ENCODE data around the gene ARGLU1.
A peak's percentile ranks its signal among the peaks of the same experiment; 100 is the strongest.

The ARGLU1 gene

DNA sequence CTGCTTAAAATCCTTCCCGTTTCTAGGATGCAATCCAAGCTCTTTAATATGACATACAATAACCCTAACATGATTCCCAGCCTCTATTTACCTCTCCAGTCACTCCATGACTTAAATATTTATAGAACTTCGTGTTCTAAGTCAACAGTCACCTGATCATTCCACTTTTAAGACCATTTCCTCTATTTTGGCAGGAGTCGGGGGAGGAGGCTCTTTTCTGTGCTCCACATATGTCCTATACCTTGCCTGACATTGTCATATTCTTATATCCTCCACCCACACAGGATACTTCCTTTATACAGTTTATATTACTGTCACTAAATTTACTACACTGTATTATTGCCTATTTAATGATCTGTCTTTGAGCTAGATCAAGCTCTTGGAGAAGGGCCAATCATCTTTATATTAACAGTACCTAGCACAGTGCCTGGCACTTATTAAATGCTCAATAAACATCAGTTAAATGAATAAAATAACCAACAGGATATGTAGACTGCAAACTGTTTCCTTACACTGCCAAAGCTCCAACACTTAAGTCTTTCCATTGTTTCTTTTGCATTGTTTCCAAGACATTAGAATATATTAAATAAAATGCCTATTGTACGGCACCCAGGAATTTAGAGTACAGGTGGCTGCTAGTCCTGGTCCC lies 2.7 kb downstream of the ARGLU1 start:
- Histone ChIP-seq H3K4me3 (ENCODE audit: low read length in 2 of 2) (peak overlapping the region in 1 of 2 donors; percentile 93), H3K4me1 (ENCODE audit: control insufficient read depth in 2 of 2, insufficient read depth in 1 of 2, low read depth in 1 of 2, low read length in 2 of 2) (peaks cover 10 to 20% of the 10 kb centered on the region in 2 donors), H3K14ac (ENCODE audit: low read length) (no peak overlapping the region), H3K4me2 (ENCODE audit: insufficient read depth, low read length, poor library complexity, severe bottlenecking) (no peak overlapping the region), H3K79me1 (ENCODE audit: low read depth, low read length) (no peaks in the 10 kb centered on the region), H3K4ac (ENCODE audit: low read length) (no peak overlapping the region), H3K27me3 (ENCODE audit: control insufficient read depth in 3 of 3, insufficient read depth in 3 of 3, low read depth in 1 of 3, low read length in 3 of 3) (no peaks in the 10 kb centered on the region), H3K36me3 (replicated peaks in 1 of 2; ENCODE audit: control insufficient read depth in 2 of 2, insufficient read depth in 2 of 2, low read length in 2 of 2) (peaks cover 0 to 27% of the 10 kb centered on the region in 2 donors), H2AK5ac (ENCODE audit: low read depth, low read length) (no peak overlapping the region), H2BK15ac (ENCODE audit: low read length) (no peak overlapping the region), H3K18ac (ENCODE audit: low read length) (no peak overlapping the region), H2AFZ (ENCODE audit: low read length) (no peak overlapping the region), H3K9me3 (replicated peaks in 1 of 2; ENCODE audit: control insufficient read depth in 2 of 2, insufficient read depth in 1 of 2, low read depth in 1 of 2, low read length in 2 of 2) (peaks cover 0 to 5% of the 10 kb centered on the region in 2 donors), H3K23ac (ENCODE audit: low read depth, low read length, poor library complexity) (no peak overlapping the region), H2BK120ac (ENCODE audit: low read depth, low read length) (no peak overlapping the region), H3K27ac (replicated peaks; ENCODE audit: low read length) (no peak overlapping the region), H3K9ac (ENCODE audit: low read depth, low read length, poor library complexity) (no peak overlapping the region), H4K8ac (ENCODE audit: low read depth, low read length) (no peak overlapping the region), H4K91ac (ENCODE audit: low read depth, low read length, poor library complexity) (no peak overlapping the region), H2BK12ac (ENCODE audit: low read length) (no peak overlapping the region), H2BK5ac (ENCODE audit: low read length) (no peak overlapping the region)
- WGBS, 2 donors (ENCODE audit: extremely low coverage in 2 of 2, insufficient read length in 2 of 2, insufficient replicate concordance in 1 of 2), result no CpG with 5 or more reads among the region's 4 CpGs
- DNase-seq (ENCODE audit: low spot score), result no peak

DNA sequence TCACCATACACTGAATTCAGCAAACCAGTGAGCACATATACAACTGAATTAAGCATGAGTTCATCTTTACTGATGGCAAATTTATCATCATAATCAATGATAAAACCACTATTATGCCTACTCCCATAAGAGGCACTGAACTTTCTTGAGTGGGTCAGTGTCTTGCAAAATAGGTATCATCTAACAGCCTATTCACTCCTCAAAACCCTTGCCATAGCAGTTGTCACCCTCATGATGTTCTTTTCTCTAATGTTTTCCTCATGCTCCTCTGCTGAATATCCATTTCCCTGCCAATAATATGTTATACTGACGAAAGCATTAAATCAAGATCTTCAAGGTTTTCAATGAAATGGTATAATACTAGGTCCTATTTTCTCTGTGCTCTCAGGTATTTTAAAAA lies 5.6 kb downstream of the ARGLU1 start:
- H4K91ac ChIP-seq (ENCODE audit: low read depth, low read length, poor library complexity), result no peak overlapping the region
- no peak overlapping the region for H3K4ac ChIP-seq (ENCODE audit: low read length)
- H2BK120ac ChIP-seq (ENCODE audit: low read depth, low read length), result no peak overlapping the region
- H3K9me3 ChIP-seq (replicated peaks in 1 of 2; ENCODE audit: control insufficient read depth in 2 of 2, insufficient read depth in 1 of 2, low read depth in 1 of 2, low read length in 2 of 2), result peaks cover 0 to 7% of the 10 kb centered on the region in 2 donors
- H2AFZ ChIP-seq (ENCODE audit: low read length), result no peak overlapping the region
- no peak overlapping the region for H2BK15ac ChIP-seq (ENCODE audit: low read length)
- H3K14ac ChIP-seq (ENCODE audit: low read length), result no peak overlapping the region
- peak overlapping the region; percentile 2 for H3K27ac ChIP-seq (replicated peaks; ENCODE audit: low read length)
- H2BK5ac ChIP-seq (ENCODE audit: low read length), result no peak overlapping the region
- no peak overlapping the region for H3K23ac ChIP-seq (ENCODE audit: low read depth, low read length, poor library complexity)
- peaks cover 9 to 55% of the 10 kb centered on the region in 2 donors for H3K36me3 ChIP-seq (replicated peaks in 1 of 2; ENCODE audit: control insufficient read depth in 2 of 2, insufficient read depth in 2 of 2, low read length in 2 of 2)
- H3K4me1 ChIP-seq (ENCODE audit: control insufficient read depth in 2 of 2, insufficient read depth in 1 of 2, low read depth in 1 of 2, low read length in 2 of 2), result peaks cover 10 to 20% of the 10 kb centered on the region in 2 donors
- no CpG with 5 or more reads among the region's 1 CpG for WGBS, 2 donors (ENCODE audit: extremely low coverage in 2 of 2, insufficient read length in 2 of 2, insufficient replicate concordance in 1 of 2)
- H2BK12ac ChIP-seq (ENCODE audit: low read length), result no peak overlapping the region
- no peak overlapping the region for H2AK5ac ChIP-seq (ENCODE audit: low read depth, low read length)
- H3K9ac ChIP-seq (ENCODE audit: low read depth, low read length, poor library complexity), result no peak overlapping the region
- no peak overlapping the region for H3K18ac ChIP-seq (ENCODE audit: low read length)
- no peak overlapping the region for H3K4me2 ChIP-seq (ENCODE audit: insufficient read depth, low read length, poor library complexity, severe bottlenecking)
- no peak overlapping the region for H3K4me3 ChIP-seq (ENCODE audit: low read length in 2 of 2)
- H3K27me3 ChIP-seq (ENCODE audit: control insufficient read depth in 3 of 3, insufficient read depth in 3 of 3, low read depth in 1 of 3, low read length in 3 of 3), result no peaks in the 10 kb centered on the region
- no peak overlapping the region for H4K8ac ChIP-seq (ENCODE audit: low read depth, low read length)
- no peaks in the 10 kb centered on the region for H3K79me1 ChIP-seq (ENCODE audit: low read depth, low read length)
- DNase-seq (ENCODE audit: low spot score), result no peak

GRCh38 chr13:106561551-106562170 lies 6.3 kb downstream of the ARGLU1 start:
- Histone ChIP-seq H2BK15ac (ENCODE audit: low read length) (no peak overlapping the region), H4K8ac (ENCODE audit: low read depth, low read length) (no peak overlapping the region), H3K4me1 (ENCODE audit: control insufficient read depth in 2 of 2, insufficient read depth in 1 of 2, low read depth in 1 of 2, low read length in 2 of 2) (peaks cover 10 to 20% of the 10 kb centered on the region in 2 donors), H2BK5ac (ENCODE audit: low read length) (no peak overlapping the region), H3K27me3 (ENCODE audit: control insufficient read depth in 3 of 3, insufficient read depth in 3 of 3, low read depth in 1 of 3, low read length in 3 of 3) (no peaks in the 10 kb centered on the region), H3K4ac (ENCODE audit: low read length) (no peak overlapping the region), H3K14ac (ENCODE audit: low read length) (no peak overlapping the region), H2AK5ac (ENCODE audit: low read depth, low read length) (no peak overlapping the region), H3K18ac (ENCODE audit: low read length) (no peak overlapping the region), H3K4me3 (ENCODE audit: low read length in 2 of 2) (no peak overlapping the region), H3K9ac (ENCODE audit: low read depth, low read length, poor library complexity) (no peak overlapping the region), H2AFZ (ENCODE audit: low read length) (no peak overlapping the region), H3K79me1 (ENCODE audit: low read depth, low read length) (no peaks in the 10 kb centered on the region), H2BK120ac (ENCODE audit: low read depth, low read length) (no peak overlapping the region), H3K23ac (ENCODE audit: low read depth, low read length, poor library complexity) (no peak overlapping the region), H2BK12ac (ENCODE audit: low read length) (no peak overlapping the region), H3K9me3 (replicated peaks in 1 of 2; ENCODE audit: control insufficient read depth in 2 of 2, insufficient read depth in 1 of 2, low read depth in 1 of 2, low read length in 2 of 2) (peaks cover 0 to 12% of the 10 kb centered on the region in 2 donors), H3K27ac (replicated peaks; ENCODE audit: low read length) (peak overlapping the region; percentile 42), H3K4me2 (ENCODE audit: insufficient read depth, low read length, poor library complexity, severe bottlenecking) (no peak overlapping the region), H3K36me3 (replicated peaks in 1 of 2; ENCODE audit: control insufficient read depth in 2 of 2, insufficient read depth in 2 of 2, low read length in 2 of 2) (peaks cover 9 to 62% of the 10 kb centered on the region in 2 donors), H4K91ac (ENCODE audit: low read depth, low read length, poor library complexity) (no peak overlapping the region)
- WGBS, 2 donors (ENCODE audit: extremely low coverage in 2 of 2, insufficient read length in 2 of 2, insufficient replicate concordance in 1 of 2), result no CpG with 5 or more reads among the region's 6 CpGs
- no peak for DNase-seq (ENCODE audit: low spot score)

- no peak for DNase-seq (ENCODE audit: low spot score)
- no peak overlapping the region for H2AK5ac ChIP-seq (ENCODE audit: low read depth, low read length)
- H3K14ac ChIP-seq (ENCODE audit: low read length), result no peak overlapping the region
- H3K4me2 ChIP-seq (ENCODE audit: insufficient read depth, low read length, poor library complexity, severe bottlenecking), result no peak overlapping the region
- no peak overlapping the region for H3K9ac ChIP-seq (ENCODE audit: low read depth, low read length, poor library complexity)
- H3K79me1 ChIP-seq (ENCODE audit: low read depth, low read length), result no peaks in the 10 kb centered on the region
- H2BK5ac ChIP-seq (ENCODE audit: low read length), result no peak overlapping the region
- no peak overlapping the region for H4K8ac ChIP-seq (ENCODE audit: low read depth, low read length)
- no peak overlapping the region for H3K18ac ChIP-seq (ENCODE audit: low read length)
- H2BK12ac ChIP-seq (ENCODE audit: low read length), result no peak overlapping the region
- H4K91ac ChIP-seq (ENCODE audit: low read depth, low read length, poor library complexity), result no peak overlapping the region
- H3K27me3 ChIP-seq (ENCODE audit: control insufficient read depth in 3 of 3, insufficient read depth in 3 of 3, low read depth in 1 of 3, low read length in 3 of 3), result no peaks in the 10 kb centered on the region
- no peak overlapping the region for H3K23ac ChIP-seq (ENCODE audit: low read depth, low read length, poor library complexity)
- WGBS, 2 donors (ENCODE audit: extremely low coverage in 2 of 2, insufficient read length in 2 of 2, insufficient replicate concordance in 1 of 2), result no CpG with 5 or more reads among the region's 1 CpG
- peaks cover 10 to 70% of the 10 kb centered on the region in 2 donors for H3K36me3 ChIP-seq (replicated peaks in 1 of 2; ENCODE audit: control insufficient read depth in 2 of 2, insufficient read depth in 2 of 2, low read length in 2 of 2)
- H3K27ac ChIP-seq (replicated peaks; ENCODE audit: low read length), result no peak overlapping the region
- no peak overlapping the region for H3K4ac ChIP-seq (ENCODE audit: low read length)
- no peak overlapping the region for H2BK120ac ChIP-seq (ENCODE audit: low read depth, low read length)
- H3K9me3 ChIP-seq (replicated peaks in 1 of 2; ENCODE audit: control insufficient read depth in 2 of 2, insufficient read depth in 1 of 2, low read depth in 1 of 2, low read length in 2 of 2), result peaks cover 0 to 20% of the 10 kb centered on the region in 2 donors
- no peak overlapping the region for H3K4me3 ChIP-seq (ENCODE audit: low read length in 2 of 2)
- H2AFZ ChIP-seq (ENCODE audit: low read length), result no peak overlapping the region
- H2BK15ac ChIP-seq (ENCODE audit: low read length), result no peak overlapping the region
- H3K4me1 ChIP-seq (ENCODE audit: control insufficient read depth in 2 of 2, insufficient read depth in 1 of 2, low read depth in 1 of 2, low read length in 2 of 2), result peaks cover 10 to 20% of the 10 kb centered on the region in 2 donors
Measured at GRCh38 chr13:106560821-106561220, 7.1 kb downstream of the ARGLU1 start.
